GM11168 (cell line): ENCODE measurements around the gene SMG6.
"Not testable (repeated sequence)": the region's sequence is repeated elsewhere in the genome, so short reads cannot be mapped to it uniquely, and the experiment has no call there.

Experiments used
- in situ Hi-C: fragments of 300-500 bp; cut with MboI; formaldehyde crosslinking; loops from one replicate; pipeline ENCODE4 v1.12.0; 2022; ENCODE audit warnings: low sequenced_read_pairs; ENCODE audit not compliant: unreplicated experiment

Gene SMG6

GRCh38 chr17:2184993-2185931, 118.3 kb downstream of the SMG6 start:
- in situ Hi-C loops, result no loop called here

GRCh38 chr17:2183346-2183745, 120.2 kb downstream of the SMG6 start:
- in situ Hi-C loops, result no loop called here

DNA sequence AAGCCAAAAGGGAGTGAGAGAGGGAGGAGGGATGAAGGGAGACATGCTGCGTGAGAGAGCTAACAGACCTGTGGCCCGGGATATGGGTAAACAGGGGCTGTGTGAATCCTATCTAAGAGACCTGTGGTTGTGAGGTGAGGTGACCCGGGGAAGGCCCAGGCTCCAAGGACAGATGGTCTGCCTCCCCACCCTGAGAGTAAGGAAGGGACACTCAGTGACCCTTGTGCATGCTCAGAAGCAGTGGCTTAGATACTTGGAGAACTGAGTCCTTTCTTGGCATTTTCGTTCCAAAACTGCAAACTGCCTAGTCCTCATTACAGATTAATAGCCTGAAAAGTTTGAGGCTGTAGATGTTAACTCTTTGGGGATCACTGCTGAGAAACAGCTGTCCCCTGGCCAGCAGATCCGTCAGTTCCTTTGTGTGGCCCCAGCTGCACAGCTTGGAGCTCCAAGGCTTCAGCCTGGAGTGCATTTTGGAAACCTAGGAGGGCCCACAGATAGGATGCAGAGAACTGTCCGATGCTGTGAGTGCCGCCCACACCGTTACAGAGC, 121.6 kb downstream of the SMG6 start:
- in situ Hi-C loops, result no loop called here

GRCh38 chr17:2181206-2181896, 122.2 kb downstream of the SMG6 start:
- in situ Hi-C loops, result no loop called here

DNA sequence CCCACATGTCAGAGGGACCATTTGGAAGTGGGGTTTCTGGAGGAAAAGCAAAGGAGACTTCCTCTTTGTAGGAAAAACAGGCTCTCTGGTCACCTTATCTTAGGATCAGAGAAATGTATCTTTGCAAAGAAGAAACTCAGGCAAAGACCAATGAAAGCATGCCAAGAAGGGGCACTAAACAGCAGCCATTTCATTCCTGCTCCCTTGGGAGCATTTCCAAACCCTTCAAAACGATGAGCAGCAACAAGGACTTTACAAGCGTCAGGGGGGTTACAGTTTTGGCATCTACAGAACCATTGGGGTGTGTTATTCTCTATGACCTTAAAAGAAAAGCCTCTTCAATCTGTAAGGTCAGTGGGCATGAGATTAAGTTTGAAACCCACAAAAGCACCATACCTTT, 122.8 kb downstream of the SMG6 start:
- in situ Hi-C loops, result no loop called here

DNA sequence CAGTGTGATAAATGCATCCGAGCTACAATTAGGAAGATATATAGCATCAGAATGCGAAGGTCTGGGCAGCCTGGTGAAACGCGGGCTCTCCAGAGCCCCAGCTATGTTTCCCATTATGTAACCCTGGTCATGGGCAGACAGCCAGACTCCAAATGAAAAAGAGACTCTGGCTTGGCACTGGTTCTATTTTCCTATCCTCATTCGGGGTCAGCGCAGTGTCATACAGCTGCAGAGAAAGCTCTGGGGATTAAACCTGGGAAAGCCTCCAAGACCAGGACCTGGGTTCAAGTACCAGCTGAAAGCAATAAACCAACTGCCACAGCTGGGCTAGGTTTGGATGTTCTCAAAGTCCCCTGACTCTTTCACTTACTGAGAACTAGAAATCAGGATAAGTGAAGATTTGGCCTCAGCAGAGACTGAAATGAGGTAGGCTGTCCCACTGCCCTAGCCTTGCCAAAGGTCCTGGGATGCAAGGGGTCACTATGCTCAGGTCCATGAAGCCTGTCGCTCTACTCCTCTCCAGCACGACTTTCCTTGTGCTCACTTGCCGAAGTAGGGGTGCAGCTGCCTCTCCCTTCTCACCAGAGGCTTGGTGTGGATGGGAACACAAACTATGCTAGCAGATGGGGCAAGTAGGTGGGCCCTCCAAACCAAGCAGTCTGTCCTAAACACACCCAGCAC, 123.8 kb downstream of the SMG6 start:
- in situ Hi-C loops, result no loop called here

GRCh38 chr17:2178798-2179501, 124.6 kb downstream of the SMG6 start:
- in situ Hi-C loops, result no loop called here

DNA sequence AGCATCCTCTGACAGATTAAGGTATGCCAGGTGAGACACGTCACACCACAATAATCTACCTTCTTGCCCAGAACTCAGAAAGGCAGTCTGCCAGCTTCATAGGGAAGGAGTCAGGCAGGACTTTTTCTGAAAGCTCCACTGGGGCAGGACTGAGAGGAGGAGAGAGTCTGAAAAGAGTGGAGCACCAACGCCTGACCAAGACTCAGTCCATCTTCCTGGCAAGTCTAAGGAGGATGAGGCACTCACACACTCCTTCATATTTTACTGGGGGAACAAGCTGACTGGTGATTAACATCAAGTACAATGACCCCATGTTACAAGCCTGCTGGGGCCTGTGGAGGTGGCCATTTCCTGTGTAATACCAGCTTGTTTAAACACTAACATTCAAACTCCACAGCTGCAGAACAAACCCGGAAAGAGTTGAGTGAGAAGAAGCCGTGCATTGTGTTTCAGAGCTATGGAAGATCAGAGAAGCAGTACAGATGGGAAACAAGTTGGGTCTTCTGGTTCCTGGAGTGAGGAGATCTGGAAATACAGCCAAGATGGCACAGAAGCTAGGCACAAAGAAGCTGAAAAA, 126.3 kb downstream of the SMG6 start:
- in situ Hi-C loops, result no loop called here

GRCh38 chr17:2176499-2177169, 127.0 kb downstream of the SMG6 start:
- in situ Hi-C loops, result no loop called here

DNA sequence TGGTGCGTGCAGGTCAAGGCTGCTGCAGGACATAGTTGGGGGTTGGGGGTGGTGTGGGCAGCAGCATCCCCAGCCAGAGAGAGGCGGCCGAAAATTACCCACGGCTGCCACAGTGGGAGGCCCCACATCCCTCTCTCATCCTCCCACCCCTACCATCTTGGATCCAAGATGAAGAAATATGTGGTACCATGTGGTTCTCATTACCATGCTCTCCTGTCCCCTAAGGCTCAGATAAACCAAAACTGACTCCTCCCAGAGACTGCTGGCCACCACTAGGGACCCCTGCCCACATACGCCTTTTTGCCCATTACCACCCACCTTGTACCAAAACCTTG, 128.3 kb downstream of the SMG6 start:
- in situ Hi-C loops, result no loop called here

DNA sequence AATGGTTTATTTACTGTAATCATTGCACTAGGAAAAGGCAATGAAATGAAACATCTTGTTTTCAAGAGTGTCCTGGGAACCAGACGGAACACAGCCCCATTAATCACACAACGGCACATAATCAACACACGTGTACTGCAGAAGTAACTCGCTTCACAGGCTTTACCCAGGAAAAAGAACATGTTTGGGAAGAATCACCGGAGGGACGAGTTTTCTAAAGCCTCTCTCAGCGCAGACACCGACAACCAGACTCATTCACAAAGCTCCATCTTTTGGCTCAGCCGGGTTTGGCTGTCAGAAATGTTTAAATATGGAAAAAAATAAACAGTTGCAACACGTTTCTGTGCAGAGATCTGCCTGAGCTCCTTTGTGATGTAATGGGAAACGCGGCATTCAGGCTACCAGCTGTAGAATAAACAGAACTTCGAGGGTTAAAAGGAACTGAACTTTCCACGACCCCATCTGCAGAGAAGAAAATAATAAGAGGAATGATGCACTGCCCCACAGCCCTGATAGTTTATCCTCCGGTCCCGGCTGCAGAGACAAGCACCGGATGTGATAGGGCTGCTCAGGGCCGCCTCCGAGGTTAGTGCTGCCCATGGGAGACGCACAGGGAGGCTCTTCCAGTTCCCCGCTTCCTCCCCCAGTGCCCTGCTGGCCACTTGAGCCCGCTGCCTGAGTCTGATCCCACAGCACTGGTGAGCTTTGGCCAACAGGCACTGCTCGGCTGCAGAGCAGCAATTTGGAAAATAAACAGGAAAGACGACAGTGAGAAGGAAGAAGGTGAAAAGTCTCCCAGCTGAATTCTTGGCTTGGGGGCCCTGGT, 128.9 kb downstream of the SMG6 start:
- in situ Hi-C loops, result no loop called here

- in situ Hi-C loops, result no loop called here
These were observed 129.6 kb downstream of the SMG6 start for GRCh38 chr17:2174014-2174413.

- in situ Hi-C loops, result no loop called here
These were observed 130.6 kb downstream of the SMG6 start for GRCh38 chr17:2172999-2173398.

- in situ Hi-C loops, result no loop called here
These were observed 131.3 kb downstream of the SMG6 start for GRCh38 chr17:2172077-2172851.

- in situ Hi-C loops, result no loop called here
These were observed 131.9 kb downstream of the SMG6 start for GRCh38 chr17:2171702-2172076.

DNA sequence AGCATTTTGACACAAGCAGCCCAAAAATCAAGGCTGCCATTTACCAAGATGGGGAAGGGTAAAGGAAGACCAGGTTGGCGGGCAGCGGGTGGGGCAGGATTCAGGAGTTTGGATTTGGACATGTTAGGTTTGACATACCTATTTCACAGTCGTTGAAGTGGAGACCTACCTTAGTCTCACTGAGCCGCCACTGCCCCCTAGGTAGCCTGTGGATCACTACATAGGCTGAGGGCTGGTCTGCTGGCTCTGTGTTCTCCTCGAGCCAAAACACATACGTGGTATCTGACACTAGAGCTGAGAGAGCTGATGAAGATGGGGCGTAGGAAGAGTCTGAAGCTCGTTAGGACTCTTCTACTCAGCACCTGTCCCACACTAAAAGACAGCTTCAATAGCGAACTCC, 133.6 kb downstream of the SMG6 start:
- in situ Hi-C loops, result no loop called here

DNA sequence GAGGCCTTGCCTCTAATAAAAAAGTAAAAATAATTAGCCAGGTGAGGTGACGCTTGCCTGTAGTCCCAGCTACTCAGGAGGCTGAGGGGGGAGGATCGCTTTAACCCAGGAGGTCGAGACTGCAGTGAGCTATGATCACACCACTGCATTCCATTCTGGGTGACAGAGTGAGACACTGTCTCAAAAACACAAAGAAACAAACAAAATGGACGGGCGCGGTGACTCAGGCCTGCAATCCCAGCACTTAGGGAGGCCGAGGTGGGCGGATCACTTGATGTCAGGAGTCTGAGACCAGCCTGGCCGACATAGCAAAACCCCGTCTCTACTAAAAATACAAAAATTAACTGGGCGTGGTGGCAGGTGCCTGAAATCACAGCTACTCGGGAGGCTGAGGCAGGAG, 137.9 kb downstream of the SMG6 start:
- in situ Hi-C loops, result not testable (repeated sequence)

DNA sequence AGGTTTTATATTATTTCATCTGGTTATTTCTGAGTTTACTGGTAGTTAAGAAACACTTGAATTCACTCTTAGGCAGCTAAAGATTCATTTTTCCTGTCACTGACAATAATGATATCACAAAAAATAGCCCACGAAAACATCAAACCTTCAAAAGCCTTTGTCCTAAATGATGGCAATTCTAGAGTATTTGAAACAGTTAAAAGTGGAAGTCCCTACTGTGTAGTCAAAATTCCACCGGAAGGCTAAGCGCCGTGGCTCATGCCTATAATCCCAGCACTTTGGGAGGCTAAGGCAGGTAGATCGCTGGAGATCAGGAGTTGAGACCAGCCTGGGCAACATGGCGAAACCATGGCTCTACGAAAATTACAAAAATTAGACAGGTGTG, 145.2 kb downstream of the SMG6 start:
- in situ Hi-C loops, result no loop called here
